Left cardiac atrium (tissue), 4 donors: ENCODE data around the gene AKR1C1. TPM values are rescaled to one million over a fixed set of nuclear protein-coding genes. Genes with fewer than 3 reads are reported as not detected.
A peak's percentile ranks its signal among the peaks of the same experiment; 100 is the strongest.
"Not testable (repeated sequence)": the region's sequence is repeated elsewhere in the genome, so short reads cannot be mapped to it uniquely, and the experiment has no call there.

Experiments used
- ATAC-seq, 2 donors: fragments of 200-7000 bp; cut with Tn5 transposase; one replicate each; pipeline ENCODE4 v1.9.1; 2020; ENCODE audit warnings: mild to moderate bottlenecking in 2 of 2, moderate library complexity in 2 of 2
- DNase-seq: peaks from one replicate; pipeline ENCODE4 v3.0.0-alpha.2; 2020
- intact Hi-C, 2 donors: fragments of 100-400 bp; cut with DNase I; formaldehyde crosslinking; loops; one replicate each; pipeline versions ENCODE4 v1.14.1 to v1.15.1; 2022 to 2023
- total RNA-seq, 2 donors: library from RNA; stranded (reverse); fragmentation: NEBNext Ultra II Directional; extraction: Animal tissue kit (Norgen Biotek cat#: 25700); gene quantifications; one replicate each; pipeline ENCODE4 v1.2.1, GENCODE V29; 2021
- donor health status: DM: no; HTN: yes; CAD: no.
- donor health status: DM: no; HTN: yes; CAD: no; lungs with severe emphysema.
- donor health status: DM: yes; HTN: yes; CAD: no.
- donor health status: Dilated cardiomyopathy.

AKR1C1 gene
- total RNA-seq, 2 donors from 2014 or later, result 119 to 147 TPM

DNA sequence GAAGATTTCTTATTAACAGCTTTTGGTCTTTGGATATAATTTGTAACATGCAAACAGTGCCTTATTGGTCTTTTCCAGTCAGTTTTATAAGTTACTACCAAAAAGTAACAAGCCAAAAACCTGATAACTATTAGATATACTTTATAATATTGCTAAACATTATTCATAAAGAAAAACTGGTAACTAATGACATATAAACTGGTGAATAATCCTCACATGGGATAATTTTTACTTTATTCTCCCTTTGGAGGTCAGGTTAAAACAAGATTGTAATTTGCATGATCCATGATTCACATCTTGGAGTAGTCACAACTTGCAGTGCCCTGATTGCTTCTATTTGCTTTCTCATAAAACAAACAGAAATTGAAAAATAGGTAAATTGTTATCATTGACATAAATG, 41.3 kb downstream of the AKR1C1 start:
- DNase-seq, ATAC-seq, intact Hi-C loops: not testable (repeated sequence)

DNA sequence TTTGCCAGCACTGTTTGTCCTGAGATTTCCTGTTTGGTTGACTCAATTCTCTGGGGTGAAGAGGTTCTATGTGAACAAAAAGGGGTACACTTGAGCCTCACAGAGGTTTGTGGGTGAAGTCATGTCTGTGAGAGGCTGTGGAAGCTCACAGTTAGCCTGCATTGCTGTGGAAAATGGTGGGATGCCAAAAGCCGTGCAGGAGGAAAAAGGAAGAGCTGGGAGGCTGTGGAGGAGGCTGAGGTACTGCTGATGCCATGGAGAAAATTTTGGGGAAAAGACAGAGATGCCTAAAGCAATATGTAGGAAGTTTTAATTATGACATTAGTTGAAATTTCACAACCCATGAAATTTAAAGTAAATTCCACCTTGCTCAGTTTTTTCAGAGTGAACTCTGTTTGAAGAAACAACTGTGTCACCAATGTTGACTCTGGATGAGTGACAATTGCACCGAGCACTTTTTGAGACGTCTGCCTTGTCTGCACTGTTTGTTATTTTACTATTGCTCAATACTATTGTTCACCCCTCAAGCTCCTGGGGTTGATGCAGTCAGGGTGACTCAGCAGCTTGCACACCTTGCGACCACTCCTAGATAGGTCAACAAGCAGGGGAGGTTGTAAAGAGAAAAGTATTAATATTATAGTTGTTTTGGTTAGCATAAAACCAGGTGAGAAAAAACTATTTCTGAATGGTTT, 45.8 kb downstream of the AKR1C1 start:
- ATAC-seq, DNase-seq: not testable (repeated sequence)
- intact Hi-C loops, result loop anchor here in 1 of 2 donors (5.0 kb wide), 1 partner anchor 52 kb away; no protein-coding TSS in a partner anchor

DNA sequence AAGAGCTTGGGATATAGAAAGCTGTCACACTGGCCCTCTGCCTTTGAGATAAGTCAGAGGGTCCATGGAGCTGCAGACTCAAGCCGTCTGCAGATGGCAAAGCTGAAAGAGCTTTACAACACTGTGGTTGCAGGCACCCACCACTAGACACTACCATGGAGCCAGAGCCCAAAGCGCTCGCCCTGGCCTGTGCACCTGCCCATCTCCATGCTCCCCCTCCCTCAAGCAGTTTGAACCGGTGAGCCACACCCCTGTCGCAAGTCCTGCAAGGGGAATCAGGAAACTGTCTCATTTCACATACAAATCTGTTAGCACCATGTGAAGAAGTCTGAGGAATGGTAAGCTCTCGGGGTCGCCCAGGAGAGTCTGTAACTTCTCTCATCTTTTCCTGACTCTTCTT, 46.8 kb downstream of the AKR1C1 start:
- intact Hi-C loops, result not testable (repeated sequence)

DNA sequence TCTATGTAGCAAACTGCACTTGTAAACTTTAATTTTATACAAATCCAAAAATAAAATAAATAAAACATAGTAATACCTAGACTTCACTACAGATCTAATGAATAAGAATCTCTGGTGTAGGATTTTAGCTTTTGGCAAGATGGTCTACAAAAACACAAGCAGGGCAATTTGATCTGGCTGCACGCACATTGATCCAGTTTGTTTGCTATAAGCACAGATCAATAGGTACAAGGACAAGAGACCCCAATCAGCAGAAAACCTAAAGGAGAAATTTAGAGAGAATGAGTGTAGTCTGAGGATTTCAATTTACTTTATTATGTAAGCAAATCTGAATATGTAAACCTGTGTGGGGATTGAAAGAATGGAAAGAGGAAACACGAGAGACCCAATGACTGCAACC, 48.2 kb downstream of the AKR1C1 start:
- intact Hi-C loops, ATAC-seq, DNase-seq: not testable (repeated sequence)

More for the DNA sequence above, 46.8 kb downstream of the AKR1C1 start:
- not testable (repeated sequence) for DNase-seq, ATAC-seq

DNA sequence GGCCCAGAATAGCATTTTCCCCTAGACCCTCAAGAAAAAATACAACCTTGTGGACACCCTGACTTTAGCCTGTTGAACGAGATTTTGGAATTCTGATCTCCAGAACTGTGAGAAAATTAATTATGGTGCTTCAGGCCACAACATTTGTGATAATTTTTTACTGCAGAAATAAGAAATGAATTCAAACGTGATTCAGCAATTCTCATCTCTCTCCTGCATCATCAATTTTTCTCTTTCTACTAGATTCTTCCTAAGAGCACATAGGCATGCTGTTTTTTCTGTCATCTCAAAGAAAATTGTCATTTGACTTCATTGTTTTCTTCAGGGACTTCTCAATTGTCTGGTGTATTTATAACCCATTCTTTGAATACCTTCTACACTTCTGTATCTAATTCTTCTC, 49.4 kb downstream of the AKR1C1 start:
- ATAC-seq, result no peak
- no peak for DNase-seq
- intact Hi-C loops, result no loop called here

DNA sequence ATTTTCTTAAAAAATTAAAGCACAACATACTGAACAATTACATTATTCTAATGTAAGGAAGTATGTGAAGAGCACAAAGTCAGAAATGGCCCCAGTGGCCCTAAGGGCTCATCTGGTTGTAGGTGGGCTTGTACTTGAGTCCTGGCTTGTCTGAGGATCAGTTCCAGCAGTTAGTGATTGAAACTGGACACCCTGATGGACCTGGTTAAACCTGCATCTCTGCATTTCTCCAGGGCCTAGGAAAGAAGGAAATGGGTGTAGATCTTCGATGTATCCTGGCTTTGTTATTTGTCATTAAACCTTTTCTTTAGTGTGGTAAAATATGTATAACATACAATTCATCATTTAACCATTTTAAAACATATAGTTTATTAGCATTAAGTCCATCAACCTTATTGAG, 50.2 kb downstream of the AKR1C1 start:
- no peak for DNase-seq
- intact Hi-C loops, result no loop called here
- no peak for ATAC-seq

DNA sequence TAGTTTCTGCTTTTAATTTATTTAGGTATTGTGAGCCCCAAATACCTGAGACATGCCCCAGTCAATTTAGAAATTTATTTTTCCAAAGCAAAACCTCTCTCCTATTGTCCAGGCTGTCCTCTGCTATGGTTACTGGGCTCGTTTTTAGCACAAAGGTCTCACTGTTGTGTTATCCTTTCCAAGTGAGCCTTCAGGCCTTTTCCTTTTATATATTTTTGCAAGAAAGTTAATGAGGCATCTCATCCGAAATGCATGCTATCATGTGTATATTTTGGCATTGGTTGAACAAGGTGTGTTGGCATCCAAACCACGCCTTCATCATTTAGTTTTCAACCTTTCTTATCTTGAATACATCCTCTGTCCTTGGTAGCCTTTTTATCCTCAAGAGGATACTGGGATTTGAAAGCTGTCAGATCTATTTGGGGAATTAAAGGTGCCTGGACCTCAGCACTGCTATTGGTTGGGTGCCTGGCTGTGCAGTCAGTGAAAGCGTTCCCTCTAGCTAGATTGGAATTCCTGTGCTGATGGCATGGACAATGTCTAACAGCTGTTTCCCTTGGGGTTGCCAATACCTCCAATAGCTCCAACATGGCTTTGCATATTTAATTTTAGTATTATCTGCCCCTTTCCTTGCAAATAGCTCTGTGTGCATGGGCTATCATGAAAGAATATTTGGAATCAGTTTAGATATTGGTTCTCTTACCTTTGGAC, 51.1 kb downstream of the AKR1C1 start:
- ATAC-seq, intact Hi-C loops, DNase-seq: not testable (repeated sequence)

DNA sequence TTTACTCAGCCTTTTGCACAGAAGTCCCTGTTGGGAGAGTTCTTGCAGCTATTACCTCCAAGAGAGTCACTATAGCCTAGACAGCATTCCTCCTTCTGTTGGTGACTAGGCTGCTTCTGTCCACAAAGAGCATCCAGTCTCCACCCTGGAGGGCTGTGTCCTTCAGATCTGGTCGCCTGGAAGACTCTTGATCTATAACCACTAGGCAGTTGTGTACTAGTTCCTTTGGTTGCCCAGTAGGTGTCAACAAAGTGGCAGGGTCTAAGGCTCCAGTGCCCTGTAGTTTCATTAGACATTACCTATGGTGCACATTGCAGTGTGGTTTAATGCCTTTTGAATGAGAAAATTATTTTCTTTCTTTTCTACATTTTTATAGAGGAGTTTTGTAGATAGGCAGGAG, 51.7 kb downstream of the AKR1C1 start:
- ATAC-seq, result no peak
- intact Hi-C loops, result no loop called here
- DNase-seq, result no peak

DNA sequence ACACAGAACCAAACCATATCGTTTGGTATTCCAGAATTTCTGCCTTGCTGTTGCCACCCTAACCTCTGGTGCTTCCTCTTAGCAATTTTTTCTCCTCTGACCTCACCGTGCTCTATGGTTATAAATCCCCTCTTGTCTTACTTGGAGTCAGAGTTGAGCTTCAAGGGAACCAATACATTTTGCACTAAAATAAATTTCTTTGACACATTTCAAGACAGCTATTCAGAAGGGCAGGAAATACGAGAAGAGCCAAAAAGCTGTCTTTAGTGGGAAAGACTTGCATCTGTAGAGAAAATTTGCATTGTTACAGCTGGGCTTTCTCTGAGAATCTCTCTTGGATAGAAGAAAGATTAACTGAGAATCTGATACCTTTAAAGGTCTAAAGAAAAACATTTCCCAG, 54.9 kb downstream of the AKR1C1 start:
- intact Hi-C loops, result no loop called here
- no peak for ATAC-seq
- DNase-seq, result no peak

DNA sequence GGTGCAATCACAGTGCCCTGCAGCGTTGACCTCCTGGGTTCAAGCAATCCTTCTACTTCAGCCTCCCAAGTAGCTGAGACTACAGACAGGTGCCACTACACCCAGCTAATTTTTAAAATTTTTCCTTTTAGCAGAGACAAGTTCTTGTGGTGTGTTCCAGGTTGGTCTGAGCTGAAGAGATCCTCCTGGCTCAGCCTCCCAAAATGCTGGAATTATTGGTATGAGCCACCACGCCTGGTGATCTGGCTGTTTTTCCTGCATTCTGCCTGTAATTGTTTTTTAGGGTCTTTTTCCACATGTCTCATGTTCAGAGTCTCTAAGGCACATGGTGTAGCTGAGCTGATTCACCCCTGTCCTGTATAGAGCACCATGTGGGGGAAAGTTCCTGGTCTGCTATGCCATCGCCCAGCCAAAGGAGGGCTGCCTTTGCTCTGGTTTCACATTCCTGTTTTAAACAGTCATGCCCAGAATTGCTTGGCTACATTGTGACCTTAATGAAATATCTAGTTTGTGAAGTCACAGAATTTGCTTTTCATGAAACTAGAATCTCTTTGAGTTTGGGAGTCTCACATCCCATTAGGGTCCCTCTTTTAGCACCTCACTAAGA, 55.6 kb downstream of the AKR1C1 start:
- peak; percentile 85 to 93 for ATAC-seq
- intact Hi-C loops, DNase-seq: not testable (repeated sequence)

DNA sequence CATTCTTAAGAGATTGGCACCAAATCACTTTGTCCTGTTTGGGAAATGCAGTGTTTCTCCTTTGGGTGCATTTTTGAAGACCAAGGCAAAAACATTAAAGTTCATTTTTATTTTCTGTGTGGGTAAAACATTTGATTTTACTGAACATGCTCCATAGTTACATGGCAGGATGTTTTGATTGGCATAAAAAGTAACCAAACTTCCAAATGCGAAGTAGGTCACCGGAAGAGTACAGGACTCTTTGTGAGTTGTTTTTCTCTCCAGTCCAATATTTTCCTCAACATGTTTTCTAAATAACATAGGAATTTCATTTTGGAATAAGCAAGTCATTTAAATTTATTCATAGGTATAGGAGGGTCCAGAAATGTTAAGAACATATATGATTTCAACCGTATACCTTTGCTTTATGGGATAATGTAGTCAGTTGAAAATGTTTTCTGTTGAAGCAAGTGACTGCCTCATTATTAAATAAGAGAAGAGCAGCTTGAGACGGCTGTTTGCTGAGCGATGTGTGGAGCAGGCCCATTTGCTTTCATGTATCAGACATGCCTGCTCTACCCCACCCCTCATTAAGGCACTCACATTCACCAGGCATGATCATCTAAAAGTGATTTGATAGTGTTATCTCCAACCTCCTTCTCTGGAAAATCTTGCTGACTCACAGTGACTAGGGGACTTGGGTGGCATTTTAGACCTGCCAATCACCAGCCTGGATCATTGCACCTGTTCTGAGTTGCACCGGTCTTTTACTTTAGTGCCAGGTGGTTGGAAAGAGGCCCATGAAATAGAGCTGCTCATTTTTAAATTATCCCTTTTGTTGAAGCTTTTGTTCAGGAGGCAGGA, 56.8 kb downstream of the AKR1C1 start:
- DNase-seq, result not testable (repeated sequence)
- ATAC-seq, result peak in 1 of 2 donors; percentile 60
- intact Hi-C loops, result loop anchor here in 1 of 2 donors (10.0 kb wide), 1 partner anchor 75 kb away; the partner anchor contains the start of gene AKR1C3

DNA sequence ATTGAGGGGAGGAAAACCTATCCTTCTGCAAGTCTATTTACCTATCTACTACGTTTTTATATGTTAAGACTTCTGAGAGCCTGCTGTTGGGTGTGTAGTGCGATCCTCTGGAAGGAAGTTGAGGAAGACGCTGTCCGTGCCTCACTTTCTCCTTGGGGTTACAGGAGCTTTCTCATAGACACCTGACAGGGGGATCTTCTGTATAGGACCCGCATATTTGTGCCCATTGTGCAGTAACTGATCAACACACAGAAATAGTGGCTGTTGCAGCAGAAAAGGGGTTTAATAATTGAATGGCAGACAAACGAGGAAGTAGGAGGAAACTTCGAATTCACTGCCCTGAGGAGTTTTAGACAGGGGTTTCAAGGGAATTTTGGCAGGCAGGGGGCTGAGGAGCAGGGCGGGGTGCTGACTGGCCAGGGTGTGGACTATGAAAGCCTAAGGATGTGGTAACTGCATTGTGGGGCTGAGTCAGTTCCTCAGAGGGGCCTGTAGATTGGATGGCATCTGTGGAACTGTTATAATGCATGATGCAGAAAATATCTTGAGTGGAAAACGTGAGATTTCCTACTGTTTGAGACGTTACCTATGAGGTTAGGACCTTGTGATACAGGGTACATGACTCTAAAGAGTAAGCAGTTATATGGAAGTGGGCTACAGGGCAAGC, 58.5 kb downstream of the AKR1C1 start:
- intact Hi-C loops, result loop anchor here in 1 of 2 donors (10.0 kb wide), 1 partner anchor 73 kb away; the partner anchor contains the start of gene AKR1C3
- not testable (repeated sequence) for DNase-seq
- ATAC-seq, result peak in 1 of 2 donors; percentile 31

DNA sequence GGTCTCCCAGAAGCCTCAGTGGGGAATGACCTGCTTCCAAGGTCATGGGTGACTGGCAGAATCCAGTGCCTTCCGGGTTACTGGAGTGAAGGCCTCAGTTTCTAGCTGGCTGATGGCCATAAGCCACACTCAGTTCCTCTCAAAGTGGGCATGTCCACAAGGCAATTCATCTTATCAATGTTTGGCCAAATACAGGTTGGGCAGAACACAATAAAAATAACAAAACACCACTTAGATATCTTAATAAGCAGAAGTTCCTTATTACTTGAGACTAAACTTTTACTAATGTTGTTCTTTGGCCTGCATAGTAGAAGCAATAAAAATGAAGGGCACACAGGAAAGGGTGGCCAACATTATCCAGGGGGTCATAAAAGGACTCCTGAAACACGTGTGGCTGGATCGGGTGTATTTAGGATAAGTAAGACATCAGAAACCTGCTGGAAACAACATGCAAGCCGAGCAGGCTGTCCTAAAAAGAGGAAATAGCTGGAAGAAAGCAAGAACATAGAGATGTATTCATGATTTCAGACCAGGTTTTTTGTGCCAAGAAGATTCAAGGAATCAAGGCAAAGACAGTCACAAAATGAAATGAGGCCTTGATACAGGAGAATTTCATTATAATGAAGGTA, 60.1 kb downstream of the AKR1C1 start:
- DNase-seq (no peak), ATAC-seq (no peak)
- intact Hi-C loops, result loop anchor here in 1 of 2 donors (10.0 kb wide), 1 partner anchor 72 kb away; the partner anchor contains the start of gene AKR1C3

DNA sequence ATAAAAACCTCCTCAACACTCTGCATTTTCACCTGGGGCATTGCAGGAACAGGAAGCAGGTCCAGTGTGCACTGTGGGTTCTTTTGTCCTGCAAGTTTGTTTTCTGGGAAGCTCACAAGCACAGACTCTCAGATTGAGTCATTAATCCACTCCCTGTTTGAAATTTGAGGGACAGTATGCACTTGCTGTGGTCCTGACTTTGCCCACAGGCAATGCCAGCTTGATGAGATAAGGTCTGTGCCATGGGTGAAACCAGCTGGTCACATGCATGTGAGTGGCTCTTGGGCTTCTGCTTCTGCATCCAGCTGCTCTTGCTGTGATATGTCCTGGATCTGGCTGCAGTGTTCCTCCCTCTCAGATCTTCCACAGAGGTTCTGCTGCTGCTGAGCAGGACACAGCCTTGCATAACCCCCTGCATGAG, 62.3 kb downstream of the AKR1C1 start:
- intact Hi-C loops, result loop anchor here in 1 of 2 donors (10.0 kb wide), 1 partner anchor 69 kb away; the partner anchor contains the start of gene AKR1C3
- DNase-seq, result not testable (repeated sequence)
- peak; percentile 33 to 79 for ATAC-seq

DNA sequence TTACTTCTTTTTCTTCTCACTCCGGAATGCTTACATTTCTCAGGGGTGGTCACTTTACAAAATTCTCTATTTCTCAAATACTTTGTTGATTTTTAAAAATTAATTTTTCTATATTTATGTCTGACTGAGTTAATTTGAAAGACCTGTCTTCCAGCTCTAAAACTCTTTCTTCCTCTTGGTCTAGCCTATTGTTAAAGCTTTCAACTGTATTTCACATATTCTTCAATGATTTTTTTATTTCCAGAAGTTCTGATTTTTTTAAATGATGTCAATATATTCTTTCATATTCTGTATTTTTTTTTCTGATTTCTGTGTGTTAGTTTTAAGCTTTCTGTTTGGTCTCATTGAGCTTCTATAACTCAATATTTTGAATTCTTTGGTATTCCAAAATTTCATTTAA, 67.8 kb downstream of the AKR1C1 start:
- intact Hi-C loops, result no loop called here
- no peak for DNase-seq
- ATAC-seq, result no peak

DNA sequence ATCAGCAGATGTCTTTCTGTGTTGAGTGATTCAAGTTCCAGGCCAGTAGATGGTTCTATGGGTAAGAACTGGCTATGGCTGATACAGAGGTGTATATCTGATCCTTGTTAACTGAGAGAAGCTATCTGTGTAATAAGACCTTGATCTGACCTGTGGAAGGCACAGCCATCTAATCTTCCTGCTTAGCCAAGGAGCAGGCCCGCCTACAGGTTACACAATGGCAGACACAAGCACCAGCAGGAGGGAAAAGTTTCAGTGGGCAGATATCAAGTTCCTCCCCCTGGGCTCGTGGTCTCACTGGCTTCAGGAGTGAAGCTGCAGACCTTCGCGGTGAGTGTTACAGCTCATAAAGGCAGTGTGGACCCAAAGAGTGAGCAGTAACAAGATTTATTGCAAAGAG, 68.4 kb downstream of the AKR1C1 start:
- ATAC-seq, DNase-seq, intact Hi-C loops: not testable (repeated sequence)

DNA sequence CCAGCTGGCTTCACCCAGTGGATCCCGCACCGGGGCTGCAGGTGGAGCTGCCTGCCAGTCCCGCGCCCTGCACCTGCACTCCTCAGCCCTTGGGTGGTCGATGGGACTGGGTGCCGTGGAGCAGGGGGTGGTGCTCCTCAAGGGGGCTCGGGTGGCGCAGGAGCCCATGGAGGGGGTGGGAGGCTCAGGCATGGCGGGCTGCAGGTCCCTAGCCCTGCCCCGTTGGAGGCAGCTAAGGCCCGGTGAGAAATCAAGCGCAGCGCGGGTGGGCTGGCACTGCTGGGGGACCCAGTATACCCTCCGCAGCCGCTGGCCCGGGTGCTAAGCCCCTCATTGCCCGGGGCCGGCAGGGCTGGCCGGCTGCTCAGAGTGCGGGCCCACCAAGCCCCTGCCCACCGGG, 69.2 kb downstream of the AKR1C1 start:
- intact Hi-C loops, DNase-seq, ATAC-seq: not testable (repeated sequence)
